Thoracic aorta (tissue), 2 donors: ENCODE data around the gene RALGPS2. TPM values are rescaled to one million over a fixed set of nuclear protein-coding genes. Genes with fewer than 3 reads are reported as not detected.
"Not testable (repeated sequence)": the region's sequence is repeated elsewhere in the genome, so short reads cannot be mapped to it uniquely, and the experiment has no call there.

ENCODE experiments used
- ATAC-seq: fragments of 150-250 bp; one replicate; pipeline ENCODE4 v1.8.0; 2017; ENCODE audit warnings: low read depth; ENCODE audit not compliant: insufficient number of reproducible peaks, low FRiP score
- DNase-seq: peaks from one replicate; pipeline ENCODE4 v3.0.0-alpha.2; 2020; ENCODE audit warnings: low spot score
- H3K27ac ChIP-seq, 2 donors: fragments of 200-600 bp; sonication (generic); 1 replicate in 1 of 2; 2 replicates in 1 of 2; pipeline ENCODE4 v1.5.1; 2016; ENCODE audit warnings: mild to moderate bottlenecking in 2 of 2, moderate library complexity in 2 of 2
- H3K27me3 ChIP-seq: fragments of 200-600 bp; sonication (generic); replicated peaks from 2 replicates; pipeline ENCODE4 v1.6.0; 2016; ENCODE audit warnings: mild to moderate bottlenecking; ENCODE audit not compliant: insufficient read depth
- H3K36me3 ChIP-seq: fragments of 200-600 bp; sonication (generic); one replicate; pipeline ENCODE4 v1.5.1; 2016
- H3K4me1 ChIP-seq, 2 donors: fragments of 200-600 bp; sonication (generic); 1 replicate in 1 of 2; 2 replicates in 1 of 2; pipeline versions ENCODE4 v1.5.1 to v1.6.0; 2016; ENCODE audit warnings: low read depth in 2 of 2, mild to moderate bottlenecking in 1 of 2; ENCODE audit not compliant: control insufficient read depth in 1 of 2
- H3K4me3 ChIP-seq: fragments of 200-600 bp; sonication (generic); 2 replicates; pipeline ENCODE4 v1.5.1; 2016; ENCODE audit warnings: mild to moderate bottlenecking
- H3K9me3 ChIP-seq: fragments of 200-600 bp; sonication (generic); 2 replicates; pipeline ENCODE4 v1.5.1; 2016
- total RNA-seq, 2 donors: library from RNA; depleted of rRNA; stranded (reverse); fragments of >200 nt; gene quantifications; one replicate each; pipeline versions ENCODE4 v1.1.0 to v1.2.3, GENCODE V29; 2016
- TF ChIP-seq, protein P1 (sequence below): fragments of 200-600 bp; sonication (generic); IDR thresholded peaks from one replicate; pipeline ENCODE4 v1.5.1; 2019; ENCODE audit warnings: antibody characterized with exemption

RALGPS2 gene
- total RNA-seq, 2 donors from 2014 or later = 4.9 to 9.5 TPM

DNA sequence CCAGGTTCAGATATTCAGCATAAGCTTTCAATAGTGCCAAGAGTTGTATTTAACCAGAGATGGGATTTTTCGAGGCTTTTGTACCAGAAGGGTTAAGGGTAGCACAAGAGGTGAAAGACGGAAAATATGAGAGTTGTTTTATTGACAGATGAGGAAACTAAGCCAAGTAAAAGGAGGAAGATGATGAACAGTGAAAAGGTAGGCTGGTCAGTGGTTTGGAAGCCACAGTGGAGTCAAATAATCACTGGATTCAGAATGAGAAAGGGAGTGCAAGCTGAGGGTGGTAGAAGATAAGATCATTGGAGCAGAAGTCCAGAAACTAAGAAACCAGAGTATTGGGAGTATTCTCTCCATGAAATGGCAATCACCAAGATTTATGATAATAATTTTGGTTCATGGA lies 100.1 kb downstream of the RALGPS2 start:
- ATAC-seq (no peak), DNase-seq (no peak)
- Histone ChIP-seq H3K27me3 (no peaks in the 10 kb centered on the region), H3K4me3 (no peak overlapping the region), H3K36me3 (no peaks in the 10 kb centered on the region), H3K9me3 (no peaks in the 10 kb centered on the region), H3K4me1 (no peaks in the 10 kb centered on the region), H3K27ac (no peak overlapping the region)
- TF ChIP-seq, protein P1, sequence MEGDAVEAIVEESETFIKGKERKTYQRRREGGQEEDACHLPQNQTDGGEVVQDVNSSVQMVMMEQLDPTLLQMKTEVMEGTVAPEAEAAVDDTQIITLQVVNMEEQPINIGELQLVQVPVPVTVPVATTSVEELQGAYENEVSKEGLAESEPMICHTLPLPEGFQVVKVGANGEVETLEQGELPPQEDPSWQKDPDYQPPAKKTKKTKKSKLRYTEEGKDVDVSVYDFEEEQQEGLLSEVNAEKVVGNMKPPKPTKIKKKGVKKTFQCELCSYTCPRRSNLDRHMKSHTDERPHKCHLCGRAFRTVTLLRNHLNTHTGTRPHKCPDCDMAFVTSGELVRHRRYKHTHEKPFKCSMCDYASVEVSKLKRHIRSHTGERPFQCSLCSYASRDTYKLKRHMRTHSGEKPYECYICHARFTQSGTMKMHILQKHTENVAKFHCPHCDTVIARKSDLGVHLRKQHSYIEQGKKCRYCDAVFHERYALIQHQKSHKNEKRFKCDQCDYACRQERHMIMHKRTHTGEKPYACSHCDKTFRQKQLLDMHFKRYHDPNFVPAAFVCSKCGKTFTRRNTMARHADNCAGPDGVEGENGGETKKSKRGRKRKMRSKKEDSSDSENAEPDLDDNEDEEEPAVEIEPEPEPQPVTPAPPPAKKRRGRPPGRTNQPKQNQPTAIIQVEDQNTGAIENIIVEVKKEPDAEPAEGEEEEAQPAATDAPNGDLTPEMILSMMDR = no peak

DNA sequence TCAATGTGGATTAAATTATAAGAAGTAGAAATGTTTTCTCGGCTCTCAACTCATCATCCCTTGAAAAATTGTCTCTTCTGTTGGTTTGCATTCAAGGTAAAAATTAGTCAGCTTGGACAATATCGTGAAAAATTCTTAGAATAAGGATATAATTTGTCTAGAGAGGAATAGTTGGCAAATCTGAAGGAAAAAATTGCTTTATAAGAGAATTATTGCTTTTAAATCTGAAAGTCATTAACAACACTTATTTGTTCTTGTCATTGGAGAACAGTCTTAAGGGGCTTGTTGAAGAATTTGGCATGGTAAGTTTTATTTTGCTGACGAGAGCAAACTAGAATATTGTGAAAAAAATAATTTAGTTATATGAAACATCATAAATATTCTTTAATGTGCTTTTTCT lies 119.4 kb downstream of the RALGPS2 start:
- Histone ChIP-seq H3K36me3 (no peaks in the 10 kb centered on the region), H3K4me1 (peaks cover 0 to 4% of the 10 kb centered on the region in 2 donors), H3K4me3 (no peak overlapping the region), H3K27me3 (no peaks in the 10 kb centered on the region), H3K27ac (no peak overlapping the region), H3K9me3 (no peaks in the 10 kb centered on the region)
- ATAC-seq (no peak), DNase-seq (no peak)
- TF ChIP-seq, protein P1 = no peak

DNA sequence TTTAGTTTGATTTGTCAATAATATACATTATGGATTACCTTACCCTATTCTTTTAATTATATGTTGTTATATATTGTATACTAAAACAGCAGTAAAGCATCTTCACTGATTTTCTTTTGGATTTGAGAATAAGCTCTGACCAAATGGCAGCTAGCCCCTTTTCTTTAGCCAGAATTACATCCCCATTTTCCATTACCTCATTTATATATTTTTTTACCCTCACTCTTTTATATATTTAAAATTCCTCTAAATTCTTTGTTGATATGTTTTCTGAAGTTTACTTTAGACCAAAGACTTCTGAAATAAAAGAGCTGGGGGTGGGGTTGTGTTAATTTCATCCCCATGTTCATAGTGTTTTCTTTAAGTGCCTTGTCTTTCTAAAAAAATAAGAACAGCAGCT lies 121.3 kb downstream of the RALGPS2 start:
- H3K4me1 ChIP-seq = peaks cover 0 to 4% of the 10 kb centered on the region in 2 donors
- DNase-seq (no peak), ATAC-seq (no peak)
- H3K27me3 ChIP-seq = no peaks in the 10 kb centered on the region
- no peak overlapping the region for H3K27ac ChIP-seq
- H3K4me3 ChIP-seq = no peak overlapping the region
- TF ChIP-seq, protein P1 = no peak
- no peaks in the 10 kb centered on the region for H3K36me3 ChIP-seq
- no peaks in the 10 kb centered on the region for H3K9me3 ChIP-seq

DNA sequence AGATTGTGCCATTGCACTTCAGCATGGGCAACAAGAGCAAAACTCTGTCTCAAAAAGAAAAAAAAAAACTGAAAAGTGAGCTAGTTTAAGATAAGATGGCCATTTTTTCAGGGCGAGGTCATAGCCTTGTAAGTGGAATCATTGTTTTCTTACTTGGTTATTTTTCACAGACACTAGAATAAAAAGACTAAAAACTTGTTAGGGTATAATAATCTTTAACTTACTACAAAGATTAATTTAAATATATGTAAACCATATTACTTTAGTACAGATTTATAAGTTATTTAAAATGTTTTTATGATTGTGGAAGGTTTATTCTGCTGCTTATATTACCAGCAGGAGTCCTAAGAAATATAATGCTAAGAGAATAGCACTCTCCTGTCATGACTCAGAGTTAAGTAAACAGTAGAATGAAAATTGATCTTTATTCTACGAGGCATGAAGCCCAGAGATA lies 122.4 kb downstream of the RALGPS2 start:
- H3K4me3 ChIP-seq = no peak overlapping the region
- no peak overlapping the region for H3K27ac ChIP-seq
- H3K27me3 ChIP-seq = no peaks in the 10 kb centered on the region
- H3K9me3 ChIP-seq = no peaks in the 10 kb centered on the region
- ATAC-seq (no peak), DNase-seq (no peak)
- H3K4me1 ChIP-seq = peaks cover 0 to 4% of the 10 kb centered on the region in 2 donors
- no peaks in the 10 kb centered on the region for H3K36me3 ChIP-seq
- TF ChIP-seq, protein P1 = no peak

DNA sequence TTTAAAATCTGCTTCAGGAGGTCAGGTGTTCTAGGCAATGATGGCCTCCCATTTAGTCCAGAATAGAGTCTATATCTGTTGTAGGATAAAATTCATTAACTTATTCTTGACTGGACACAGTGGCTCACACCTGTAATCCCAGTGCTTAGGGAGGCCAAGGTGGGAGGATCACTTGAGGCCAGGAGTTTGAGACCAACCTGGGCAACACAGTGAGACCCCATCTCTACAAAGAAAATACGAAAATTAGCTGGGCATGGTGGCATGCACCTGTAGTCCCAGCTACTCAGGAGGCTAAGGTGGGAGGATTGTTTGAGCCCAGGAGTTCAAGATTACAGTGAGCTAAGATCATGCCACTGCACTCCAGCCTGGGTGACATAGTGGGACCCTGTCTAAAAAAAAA lies 122.9 kb downstream of the RALGPS2 start:
- not testable (repeated sequence) for H3K4me3 ChIP-seq, DNase-seq, H3K27me3 ChIP-seq, ATAC-seq, H3K27ac ChIP-seq, H3K9me3 ChIP-seq, H3K36me3 ChIP-seq, H3K4me1 ChIP-seq

DNA sequence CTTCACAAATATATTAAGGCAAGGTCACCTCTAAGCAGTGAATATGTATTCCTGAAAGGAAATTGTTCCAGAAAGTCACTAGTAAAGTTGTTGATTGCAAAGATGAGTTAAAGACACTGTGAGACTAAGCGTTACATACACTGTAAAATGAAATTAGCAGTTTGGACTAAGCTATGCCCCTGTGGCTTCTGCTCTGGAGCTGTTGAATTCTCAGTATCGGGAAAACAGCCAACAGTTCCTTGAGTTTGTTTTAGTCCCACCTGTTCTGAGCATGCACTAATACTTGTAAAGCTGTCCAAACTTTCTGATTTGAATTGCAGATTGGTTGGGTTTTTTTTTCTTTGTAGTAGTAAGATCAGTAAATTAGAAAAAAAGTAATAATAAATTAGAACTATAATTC lies 124.9 kb downstream of the RALGPS2 start:
- TF ChIP-seq, protein P1 = no peak
- ATAC-seq = no peak
- Histone ChIP-seq H3K36me3 (no peaks in the 10 kb centered on the region), H3K27ac (no peak overlapping the region), H3K27me3 (no peaks in the 10 kb centered on the region), H3K4me1 (peaks cover 0 to 4% of the 10 kb centered on the region in 2 donors), H3K9me3 (no peaks in the 10 kb centered on the region), H3K4me3 (no peak overlapping the region)
- DNase-seq = no peak
